Prostate gland (tissue), 2 donors: ENCODE results near the gene NGEF. TPM values are rescaled to one million over a fixed set of nuclear protein-coding genes. Genes with fewer than 3 reads are reported as not detected.

Source experiments
- DNase-seq: peaks from one replicate; pipeline ENCODE4 v3.0.0-alpha.2; 2019; ENCODE audit warnings: low spot score
- H3K27ac ChIP-seq, 2 donors: fragments of 200-600 bp; sonication (generic); 2 replicates each; pipeline ENCODE4 v1.5.1; 2017 to 2019
- H3K27me3 ChIP-seq: fragments of 200-600 bp; sonication (generic); replicated peaks from 2 replicates; pipeline ENCODE4 v1.5.1; 2019; ENCODE audit not compliant: insufficient read depth
- H3K36me3 ChIP-seq, 2 donors: fragments of 200-600 bp; sonication (generic); 1 replicate in 1 of 2; 2 replicates in 1 of 2; pipeline versions ENCODE4 v1.5.1 to v1.8.1; 2017 to 2019
- H3K4me1 ChIP-seq: fragments of 200-600 bp; sonication (generic); replicated peaks from 2 replicates; pipeline ENCODE4 v1.5.1; 2019
- H3K4me3 ChIP-seq, 2 donors: fragments of 200-600 bp; sonication (generic); 2 replicates each; pipeline ENCODE4 v1.5.1; 2017 to 2019
- H3K9me3 ChIP-seq: fragments of 200-600 bp; sonication (generic); 2 replicates; pipeline ENCODE4 v1.5.1; 2017
- POLR2A ChIP-seq: fragments of 450-650 bp; IDR thresholded peaks from one replicate; pipeline ENCODE4 v1.6.1; 2016; ENCODE audit warnings: antibody characterized with exemption, mild to moderate bottlenecking
- POLR2AphosphoS5 ChIP-seq: sonication (generic); formaldehyde crosslinking; IDR thresholded peaks from one replicate; pipeline ENCODE4 v1.6.1; 2017; ENCODE audit warnings: antibody characterized with exemption
- WGBS: methylation state at CpG from one replicate; pipeline ENCODE4 v1.1.5; 2018; 5-methylcytosine and 5-hydroxymethylcytosine counted together
- intact Hi-C: fragments of 100-400 bp; cut with DNase I; formaldehyde crosslinking; loops from one replicate; pipeline ENCODE4 v1.14.2; 2022
- total RNA-seq, 2 donors: library from RNA; depleted of rRNA; stranded (reverse); fragments of >200 nt; gene quantifications; one replicate each; pipeline ENCODE4 v1.1.0, GENCODE V29; 2016
- TF ChIP-seq, protein P1 (sequence below), 4 experiments: fragments of 200-600 bp in 2 of 4; fragments of 450-650 bp in 2 of 4; sonication (generic) in 2 of 4; IDR thresholded peaks; 1 replicate in 3 of 4; 2 replicates in 1 of 4; pipeline ENCODE4 v1.5.1; 2016 to 2019; ENCODE audit warnings: antibody characterized with exemption in 4 of 4, mild to moderate bottlenecking in 2 of 4, moderate library complexity in 2 of 4

Gene NGEF
- total RNA-seq, 2 donors from 2014 or later: 2.0 to 19.0 TPM

DNA sequence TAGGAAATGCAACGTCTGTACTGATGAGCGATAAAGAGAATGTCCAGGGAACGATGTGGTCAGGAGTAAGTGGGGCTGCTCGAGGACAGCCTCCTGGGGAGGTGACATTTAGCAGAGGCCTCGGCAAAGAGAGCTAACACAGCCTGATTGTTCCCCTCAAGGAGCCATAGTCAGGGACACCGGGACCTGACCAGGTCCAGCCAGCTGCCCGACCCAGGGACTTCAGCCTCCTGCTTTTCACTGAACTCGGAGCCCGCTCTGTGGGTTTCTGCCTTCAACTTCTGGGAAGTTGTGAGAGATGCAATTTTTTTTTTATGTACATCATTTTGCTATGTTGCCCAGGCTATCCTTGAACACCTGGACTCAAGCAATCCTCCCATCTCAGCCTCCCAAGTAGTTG, 29.5 kb upstream of the NGEF start:
- intact Hi-C loops: no loop called here
- H3K36me3 ChIP-seq: no peaks in the 10 kb centered on the region
- no peak overlapping the region for H3K4me3 ChIP-seq
- H3K27me3 ChIP-seq: no peaks in the 10 kb centered on the region
- no peaks in the 10 kb centered on the region for H3K4me1 ChIP-seq
- no peaks in the 10 kb centered on the region for H3K9me3 ChIP-seq
- no peak overlapping the region for H3K27ac ChIP-seq
- WGBS: 89% methylated on average over 9 of the region's 9 CpGs
- TF ChIP-seq, protein P1, sequence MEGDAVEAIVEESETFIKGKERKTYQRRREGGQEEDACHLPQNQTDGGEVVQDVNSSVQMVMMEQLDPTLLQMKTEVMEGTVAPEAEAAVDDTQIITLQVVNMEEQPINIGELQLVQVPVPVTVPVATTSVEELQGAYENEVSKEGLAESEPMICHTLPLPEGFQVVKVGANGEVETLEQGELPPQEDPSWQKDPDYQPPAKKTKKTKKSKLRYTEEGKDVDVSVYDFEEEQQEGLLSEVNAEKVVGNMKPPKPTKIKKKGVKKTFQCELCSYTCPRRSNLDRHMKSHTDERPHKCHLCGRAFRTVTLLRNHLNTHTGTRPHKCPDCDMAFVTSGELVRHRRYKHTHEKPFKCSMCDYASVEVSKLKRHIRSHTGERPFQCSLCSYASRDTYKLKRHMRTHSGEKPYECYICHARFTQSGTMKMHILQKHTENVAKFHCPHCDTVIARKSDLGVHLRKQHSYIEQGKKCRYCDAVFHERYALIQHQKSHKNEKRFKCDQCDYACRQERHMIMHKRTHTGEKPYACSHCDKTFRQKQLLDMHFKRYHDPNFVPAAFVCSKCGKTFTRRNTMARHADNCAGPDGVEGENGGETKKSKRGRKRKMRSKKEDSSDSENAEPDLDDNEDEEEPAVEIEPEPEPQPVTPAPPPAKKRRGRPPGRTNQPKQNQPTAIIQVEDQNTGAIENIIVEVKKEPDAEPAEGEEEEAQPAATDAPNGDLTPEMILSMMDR (IDR thresholded peaks at IDR 0.05): no peak
- TF ChIP-seq POLR2AphosphoS5 (no peak), POLR2A (no peak)
- no peak for DNase-seq

DNA sequence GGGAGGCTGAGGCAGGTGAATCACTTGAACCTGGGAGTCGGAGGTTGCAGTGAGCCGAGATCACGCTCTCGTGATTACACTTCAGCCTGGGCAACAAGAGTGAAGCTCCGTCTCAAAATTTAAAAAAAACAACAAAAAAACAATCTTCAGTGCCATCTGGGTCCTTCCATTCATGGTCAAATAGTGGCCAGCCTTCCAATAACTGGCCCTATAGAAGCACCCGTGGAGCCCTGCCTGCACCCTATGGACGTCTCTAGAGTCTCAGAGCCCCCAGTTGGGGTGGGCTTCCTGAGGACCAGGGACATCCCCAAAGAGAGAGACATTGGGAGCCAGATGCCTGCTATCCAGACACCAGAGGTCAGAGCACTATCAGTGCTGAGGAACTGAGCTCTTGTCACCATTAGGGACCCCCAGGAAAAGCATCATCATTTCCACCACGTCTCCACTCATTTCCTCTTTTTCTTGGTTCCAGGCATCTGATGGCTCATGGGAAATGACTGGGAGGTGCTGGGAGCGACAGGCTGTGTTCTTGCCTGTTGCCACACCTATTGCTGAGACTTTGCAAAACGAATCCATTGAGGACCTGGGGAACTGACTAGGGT, 28.8 kb upstream of the NGEF start:
- no peak overlapping the region for H3K27ac ChIP-seq
- intact Hi-C loops: no loop called here
- DNase-seq: no peak
- WGBS: 86% methylated on average over 10 of the region's 10 CpGs
- H3K4me3 ChIP-seq: no peak overlapping the region
- H3K27me3 ChIP-seq: no peaks in the 10 kb centered on the region
- H3K9me3 ChIP-seq: no peaks in the 10 kb centered on the region
- no peaks in the 10 kb centered on the region for H3K36me3 ChIP-seq
- TF ChIP-seq POLR2AphosphoS5 (no peak), POLR2A (no peak)
- TF ChIP-seq, protein P1 (IDR thresholded peaks at IDR 0.05): no peak
- no peaks in the 10 kb centered on the region for H3K4me1 ChIP-seq

DNA sequence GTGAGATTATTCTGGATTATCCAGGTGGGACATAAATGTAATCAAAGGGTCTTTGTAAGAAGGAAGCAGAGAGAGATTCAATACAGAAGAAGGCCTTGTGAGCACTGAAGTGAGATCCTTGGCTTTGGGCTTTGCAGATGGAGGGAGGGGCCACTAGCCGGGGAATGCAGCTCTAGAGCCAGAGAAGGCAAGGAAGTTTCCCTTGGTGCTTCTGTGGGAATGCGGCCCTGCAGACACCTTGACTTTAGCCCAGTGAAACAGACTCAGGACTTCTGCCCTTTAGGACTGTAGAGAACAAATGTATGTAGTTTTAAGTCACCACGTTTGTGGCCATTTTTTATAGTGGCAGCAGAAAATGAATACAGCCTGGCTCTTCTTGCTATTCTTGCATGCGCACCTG, 27.5 kb upstream of the NGEF start:
- TF ChIP-seq, protein P1 (IDR thresholded peaks at IDR 0.05): no peak
- Histone ChIP-seq H3K9me3 (no peaks in the 10 kb centered on the region), H3K27ac (no peak overlapping the region), H3K27me3 (no peaks in the 10 kb centered on the region), H3K4me1 (no peaks in the 10 kb centered on the region), H3K36me3 (no peaks in the 10 kb centered on the region), H3K4me3 (no peak overlapping the region)
- WGBS: 80% methylated on average over 4 of the region's 4 CpGs
- DNase-seq: no peak
- intact Hi-C loops: no loop called here

DNA sequence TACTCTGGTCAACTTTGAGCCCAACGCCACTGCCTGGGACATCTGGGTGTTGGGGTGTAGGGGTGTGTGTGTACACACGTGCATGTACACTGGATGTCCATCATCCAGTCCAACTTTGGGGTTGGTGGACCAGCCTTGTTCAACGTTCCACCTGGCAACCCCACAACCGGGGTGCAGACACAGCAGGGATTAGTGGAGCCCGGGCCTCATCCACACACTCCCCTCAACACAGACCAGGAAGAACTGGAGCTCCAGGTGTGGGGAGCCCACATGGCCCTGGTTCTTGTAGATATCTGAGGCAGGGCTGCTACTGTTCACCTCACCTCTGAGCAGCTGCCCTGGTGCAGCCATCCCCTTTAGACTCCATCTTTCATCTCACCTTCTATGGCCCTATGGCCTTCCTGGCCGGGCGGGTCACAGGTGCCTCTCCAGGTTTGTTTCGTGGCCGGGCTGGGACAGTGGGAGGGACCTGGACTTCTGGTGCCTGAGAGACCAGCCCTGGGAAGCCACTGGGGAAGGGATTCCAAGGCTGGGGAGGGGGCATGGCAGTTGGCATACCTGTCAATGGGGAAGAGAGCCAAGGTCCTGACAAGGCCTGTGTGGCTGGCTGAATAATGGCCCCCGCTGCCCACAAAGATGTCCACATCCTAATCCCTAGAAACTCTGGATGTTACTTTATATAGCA, 26.9 kb upstream of the NGEF start:
- no peaks in the 10 kb centered on the region for H3K36me3 ChIP-seq
- WGBS: 90% methylated on average over 9 of the region's 10 CpGs

More for the DNA sequence above, 26.9 kb upstream of the NGEF start:
- Histone ChIP-seq H3K4me1 (no peaks in the 10 kb centered on the region), H3K9me3 (no peaks in the 10 kb centered on the region), H3K4me3 (no peak overlapping the region), H3K27me3 (no peaks in the 10 kb centered on the region), H3K27ac (no peak overlapping the region)
- intact Hi-C loops: no loop called here
- no peak for TF ChIP-seq POLR2AphosphoS5
- no peak for TF ChIP-seq POLR2A
- TF ChIP-seq, protein P1 (IDR thresholded peaks at IDR 0.05): no peak
- no peak for DNase-seq
